ENCODE measurements around the gene RHBDD1. TPM values are rescaled to one million over a fixed set of nuclear protein-coding genes. Genes with fewer than 3 reads are reported as not detected.

RHBDD1 gene
- total and polyA plus RNA-seq, 4 donors = 4.8 to 66.4 (median 24.7) TPM

- no peak for TF ChIP-seq CTCF (IDR thresholded peaks at IDR 0.05; ENCODE audit: control extremely low read depth, extremely low read depth)
- no peaks in the 10 kb centered on the region for H3K36me3 ChIP-seq (ENCODE audit: control insufficient read depth in 4 of 4, insufficient read depth in 4 of 4, low read length in 4 of 4)
- DNase-seq (no peak), ATAC-seq (ENCODE audit: insufficient read depth, low FRiP score) (no peak)
- WGBS, 2 donors = 81 to 82% methylated on average over 3 of the region's 3 CpGs
- H3K4me1 ChIP-seq (ENCODE audit: control insufficient read depth in 5 of 5, insufficient read depth in 5 of 5, low read length in 5 of 5) = peaks cover 0 to 24% (median 5%) of the 10 kb centered on the region in 5 donors
- H3K9me3 ChIP-seq (ENCODE audit: control insufficient read depth in 4 of 4, insufficient read depth in 3 of 4, low read length in 3 of 4) = no peaks in the 10 kb centered on the region
- no peak overlapping the region for H3K27ac ChIP-seq (ENCODE audit: low read depth in 1 of 2, low read length in 1 of 2)
- H3K4me3 ChIP-seq = no peak overlapping the region
- no peak overlapping the region for H3K9ac ChIP-seq (ENCODE audit: insufficient read depth in 1 of 2, low read length in 2 of 2)
- H3K27me3 ChIP-seq (ENCODE audit: control insufficient read depth in 3 of 3, insufficient read depth in 3 of 3, low read length in 2 of 3) = no peaks in the 10 kb centered on the region
These were observed 200.7 kb downstream of the RHBDD1 start for GRCh38 chr2:227036527-227036926.

- ATAC-seq (ENCODE audit: insufficient read depth, low FRiP score) (no peak), DNase-seq (peak; percentile 62 to 97 (median 95))
- no peak overlapping the region for H3K9ac ChIP-seq (ENCODE audit: insufficient read depth in 1 of 2, low read length in 2 of 2)
These were observed 202.8 kb downstream of the RHBDD1 start for GRCh38 chr2:227038550-227039189.

GRCh38 chr2:227043981-227044380, 208.1 kb downstream of the RHBDD1 start:
- peaks cover 0 to 6% (median 0%) of the 10 kb centered on the region in 4 donors for H3K9me3 ChIP-seq (ENCODE audit: control insufficient read depth in 4 of 4, insufficient read depth in 3 of 4, low read length in 3 of 4)
- H3K9ac ChIP-seq (ENCODE audit: insufficient read depth in 1 of 2, low read length in 2 of 2) = no peak overlapping the region
- no peak for ATAC-seq (ENCODE audit: insufficient read depth, low FRiP score)
- no peak for TF ChIP-seq CTCF (IDR thresholded peaks at IDR 0.05; ENCODE audit: control extremely low read depth, extremely low read depth)
- H3K4me1 ChIP-seq (ENCODE audit: control insufficient read depth in 5 of 5, insufficient read depth in 5 of 5, low read length in 5 of 5) = peaks cover 0 to 1% (median 0%) of the 10 kb centered on the region in 5 donors
- DNase-seq = no peak
- 79 to 89% methylated on average over 3 of the region's 3 CpGs for WGBS, 2 donors
- H3K27ac ChIP-seq (ENCODE audit: low read depth in 1 of 2, low read length in 1 of 2) = no peak overlapping the region
- no peak overlapping the region for H3K4me3 ChIP-seq
- no peaks in the 10 kb centered on the region for H3K27me3 ChIP-seq (ENCODE audit: control insufficient read depth in 3 of 3, insufficient read depth in 3 of 3, low read length in 2 of 3)
- no peaks in the 10 kb centered on the region for H3K36me3 ChIP-seq (ENCODE audit: control insufficient read depth in 4 of 4, insufficient read depth in 4 of 4, low read length in 4 of 4)

More at GRCh38 chr2:227038550-227039189, 202.8 kb downstream of the RHBDD1 start:
- Histone ChIP-seq H3K4me1 (ENCODE audit: control insufficient read depth in 5 of 5, insufficient read depth in 5 of 5, low read length in 5 of 5) (peaks cover 0 to 19% (median 5%) of the 10 kb centered on the region in 5 donors), H3K36me3 (ENCODE audit: control insufficient read depth in 4 of 4, insufficient read depth in 4 of 4, low read length in 4 of 4) (no peaks in the 10 kb centered on the region), H3K27ac (ENCODE audit: low read depth in 1 of 2, low read length in 1 of 2) (no peak overlapping the region), H3K9me3 (ENCODE audit: control insufficient read depth in 4 of 4, insufficient read depth in 3 of 4, low read length in 3 of 4) (no peaks in the 10 kb centered on the region), H3K4me3 (no peak overlapping the region), H3K27me3 (ENCODE audit: control insufficient read depth in 3 of 3, insufficient read depth in 3 of 3, low read length in 2 of 3) (no peaks in the 10 kb centered on the region)
- 67 to 69% methylated on average over 1 of the region's 1 CpG for WGBS, 2 donors
- TF ChIP-seq CTCF (IDR thresholded peaks at IDR 0.05; ENCODE audit: control extremely low read depth, extremely low read depth) = no peak

Small RNA genes lying within 50 kb of the gene (small RNA-seq; reads per million reads assigned to genes)
- gene RF00554 (ENCODE audit: low replicate concordance) = not detected

Other genes with a start within 250 kb of the RHBDD1 start
- gene IRS1, start 36.2 kb upstream of the RHBDD1 start, total RNA-seq = 10 to 100 TPM; 10.9 to 36.7 TPM
- gene IRS1, start 36.2 kb upstream of the RHBDD1 start, polyA plus RNA-seq = 1 to 10 TPM; 3.1 to 4.9 TPM

Data from lung (tissue), 13 donors.